T-helper 2 cell treated with Interferon-gamma antibody and Interleukin-4, amounts not matched to agents 5 μg/mL and 100 μg/mL, for 36 hours (primary cell): ENCODE measurements around the gene NR1I3.

Experiments
- DNase-seq: peaks from one replicate; pipeline ENCODE4 v3.0.0; 2021; ENCODE audit warnings: low spot score
- H3K27ac Mint-ChIP-seq: one replicate; pipeline ENCODE4 v1.8.0; 2021; ENCODE audit warnings: mild to moderate bottlenecking, mixed read lengths
- H3K27me3 Mint-ChIP-seq: one replicate; pipeline ENCODE4 v1.8.0; 2021; ENCODE audit warnings: low read depth, mixed read lengths
- H3K36me3 Mint-ChIP-seq: one replicate; pipeline ENCODE4 v1.8.0; 2021; ENCODE audit warnings: low read depth, mixed read lengths
- H3K4me1 Mint-ChIP-seq: one replicate; pipeline ENCODE4 v1.8.0; 2021; ENCODE audit warnings: low read depth, mixed read lengths
- H3K4me3 Mint-ChIP-seq: one replicate; pipeline ENCODE4 v1.8.0; 2022; ENCODE audit warnings: mild to moderate bottlenecking, moderate library complexity, mixed read lengths
- H3K9me3 Mint-ChIP-seq: one replicate; pipeline ENCODE4 v1.8.0; 2021; ENCODE audit warnings: mixed read lengths

NR1I3 gene

GRCh38 chr1:161219078-161219892, 18.7 kb downstream of the NR1I3 start:
- Mint-ChIP-seq H3K4me1 (peaks cover 29% of the 10 kb centered on the region), H3K4me3 (no peak overlapping the region), H3K9me3 (no peaks in the 10 kb centered on the region), H3K27ac (no peak overlapping the region), H3K36me3 (peaks cover 8% of the 10 kb centered on the region), H3K27me3 (no peaks in the 10 kb centered on the region)
- no peak for DNase-seq

DNA sequence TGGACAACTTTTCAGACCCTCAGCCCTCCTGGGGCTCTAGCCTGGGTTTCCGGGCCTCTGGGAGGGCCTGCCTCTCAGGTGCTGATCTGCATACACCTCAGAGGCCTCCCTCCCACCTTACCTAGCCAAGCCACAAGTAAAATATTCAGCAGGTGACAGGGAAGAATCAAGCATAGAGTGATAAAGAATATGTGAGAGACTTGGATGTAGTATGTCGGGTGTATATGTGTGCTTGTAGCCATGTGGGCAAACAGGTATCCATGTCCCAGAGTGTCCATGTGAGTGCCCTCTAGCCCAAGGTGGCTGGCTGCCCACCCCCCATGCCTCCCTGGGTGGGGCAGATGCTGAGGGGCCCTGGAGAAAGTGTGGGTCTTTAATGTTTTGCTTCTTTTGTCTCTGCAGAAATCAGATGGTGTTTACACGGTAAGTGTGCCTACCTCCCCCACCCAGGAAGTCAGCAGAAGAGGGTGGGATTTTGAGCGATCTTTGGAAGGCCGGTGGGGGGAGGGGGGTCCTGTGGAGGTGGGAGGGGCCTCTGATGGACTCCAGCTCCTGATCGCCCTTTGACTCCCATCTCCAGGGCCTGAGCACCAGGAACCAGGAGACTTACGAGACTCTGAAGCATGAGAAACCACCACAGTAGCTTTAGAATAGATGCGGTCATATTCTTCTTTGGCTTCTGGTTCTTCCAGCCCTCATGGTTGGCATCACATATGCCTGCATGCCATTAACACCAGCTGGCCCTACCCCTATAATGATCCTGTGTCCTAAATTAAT, 19.5 kb downstream of the NR1I3 start:
- Mint-ChIP-seq H3K27ac (peak overlapping the region; percentile 39), H3K27me3 (no peaks in the 10 kb centered on the region), H3K9me3 (no peaks in the 10 kb centered on the region), H3K36me3 (peaks cover 16% of the 10 kb centered on the region), H3K4me1 (peaks cover 29% of the 10 kb centered on the region), H3K4me3 (no peak overlapping the region)
- DNase-seq = no peak

GRCh38 chr1:161217831-161218230, 20.2 kb downstream of the NR1I3 start:
- Mint-ChIP-seq H3K27ac (no peak overlapping the region), H3K9me3 (no peaks in the 10 kb centered on the region), H3K4me3 (no peak overlapping the region), H3K36me3 (peaks cover 22% of the 10 kb centered on the region), H3K4me1 (peaks cover 29% of the 10 kb centered on the region), H3K27me3 (no peaks in the 10 kb centered on the region)
- DNase-seq = no peak

DNA sequence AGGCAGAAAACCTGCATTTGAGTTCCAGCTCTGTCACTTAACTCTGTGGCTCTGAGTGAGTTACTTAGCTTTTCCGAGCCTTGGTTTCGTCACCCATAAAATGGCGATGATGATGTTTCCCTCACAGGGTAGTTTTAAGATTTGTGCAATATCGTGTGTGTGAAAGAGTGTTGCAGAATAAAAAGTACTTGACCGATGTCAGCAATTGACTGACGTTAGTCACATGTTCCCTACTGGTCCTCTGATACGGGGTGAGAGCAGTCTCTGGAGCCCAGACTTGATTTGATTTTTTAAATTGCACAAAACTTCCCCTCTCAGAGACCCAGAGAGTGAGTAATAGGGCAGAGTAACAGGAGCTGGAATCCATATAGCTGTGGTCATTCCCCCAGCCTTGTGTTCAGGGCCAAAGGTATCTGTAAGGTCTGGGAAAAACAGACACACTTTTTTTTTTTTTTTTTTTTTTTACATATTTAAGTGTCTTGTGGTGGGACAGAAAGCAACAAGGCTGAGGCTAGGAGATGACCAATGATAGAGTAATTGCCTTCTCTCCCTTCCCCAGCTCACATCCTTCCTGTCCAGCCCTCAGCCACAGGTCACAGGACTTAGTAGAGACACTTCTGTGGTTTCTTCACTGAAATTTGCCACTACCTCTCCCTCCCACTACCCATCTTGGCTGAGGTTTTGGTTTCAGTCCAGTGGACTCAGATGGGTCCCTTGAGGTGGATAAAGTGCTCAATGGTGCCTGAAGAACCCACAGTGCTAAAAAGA, 20.9 kb downstream of the NR1I3 start:
- Mint-ChIP-seq H3K36me3 (peaks cover 26% of the 10 kb centered on the region), H3K27ac (no peak overlapping the region), H3K4me3 (no peak overlapping the region), H3K27me3 (no peaks in the 10 kb centered on the region), H3K9me3 (no peaks in the 10 kb centered on the region), H3K4me1 (peaks cover 29% of the 10 kb centered on the region)
- DNase-seq = no peak

GRCh38 chr1:161215076-161215475, 22.9 kb downstream of the NR1I3 start, which contains the start of gene FCER1G:
TSS of gene FCER1G (plus strand) at chr1:161215295. CDS start at chr1:161215322, 27 bp downstream.
- Mint-ChIP-seq H3K4me3 (peak within 1 kb of the TSS; percentile 51), H3K4me1 (peaks cover 30% of the 10 kb centered on the region)

DNA sequence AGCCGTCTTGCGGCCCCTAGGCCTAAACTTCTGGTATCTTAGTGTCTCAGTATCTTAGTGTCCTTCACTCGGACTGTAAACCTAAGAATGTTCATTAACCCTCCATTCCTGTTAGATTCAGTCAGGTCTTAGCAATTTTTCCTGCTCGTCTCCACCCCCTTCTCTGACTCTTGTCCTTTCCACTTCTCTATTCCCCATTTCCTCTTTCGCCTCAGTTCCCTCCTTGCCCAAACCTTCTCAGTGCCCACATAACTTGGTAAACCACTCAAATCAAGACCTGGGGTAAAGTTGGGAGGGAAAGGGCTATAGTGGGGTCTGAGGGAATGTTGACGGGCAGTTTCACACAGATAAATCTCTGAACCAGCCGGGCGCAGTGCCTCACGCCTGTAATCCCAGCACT, 23.6 kb downstream of the NR1I3 start:
- H3K27me3 Mint-ChIP-seq = no peaks in the 10 kb centered on the region

More at GRCh38 chr1:161215076-161215475, 22.9 kb downstream of the NR1I3 start, which contains the start of gene FCER1G:
- no peak for DNase-seq
- Mint-ChIP-seq H3K9me3 (no peaks in the 10 kb centered on the region), H3K36me3 (peaks cover 40% of the 10 kb centered on the region), H3K27me3 (no peaks in the 10 kb centered on the region), H3K27ac (peak within 1 kb of the TSS; percentile 21)

DNA sequence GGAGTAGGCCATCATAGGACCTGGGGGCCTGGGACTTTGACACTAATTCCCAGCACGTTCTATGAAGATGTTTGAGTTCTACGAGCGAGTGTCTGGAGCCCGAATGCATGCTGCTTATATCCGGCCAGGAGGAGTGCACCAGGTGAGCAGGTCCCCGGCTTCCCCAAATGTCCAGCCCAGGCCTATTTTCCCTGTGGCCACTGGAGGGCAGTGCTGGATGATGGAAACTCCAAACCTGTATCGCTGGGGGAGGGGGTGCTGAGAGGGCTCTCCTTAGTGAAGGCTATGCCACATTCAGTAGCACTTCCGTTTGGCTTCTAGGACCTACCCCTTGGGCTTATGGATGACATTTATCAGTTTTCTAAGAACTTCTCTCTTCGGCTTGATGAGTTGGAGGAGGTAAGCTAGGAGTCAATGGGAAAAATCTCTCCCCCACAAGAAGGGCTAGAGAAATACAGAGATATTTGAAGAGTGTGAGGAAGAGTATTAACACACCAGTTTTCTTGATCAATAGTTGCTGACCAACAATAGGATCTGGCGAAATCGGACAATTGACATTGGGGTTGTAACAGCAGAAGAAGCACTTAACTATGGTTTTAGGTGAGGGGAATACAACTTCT, 28.1 kb downstream of the NR1I3 start:
- peaks cover 69% of the 10 kb centered on the region for H3K36me3 Mint-ChIP-seq
- peak overlapping the region; percentile 15 for H3K27ac Mint-ChIP-seq

More for the DNA sequence above, 23.6 kb downstream of the NR1I3 start:
- H3K4me1 Mint-ChIP-seq = peaks cover 35% of the 10 kb centered on the region
- peaks cover 47% of the 10 kb centered on the region for H3K36me3 Mint-ChIP-seq
- DNase-seq = no peak
- no peak overlapping the region for H3K4me3 Mint-ChIP-seq
- H3K27ac Mint-ChIP-seq = no peak overlapping the region
- no peaks in the 10 kb centered on the region for H3K9me3 Mint-ChIP-seq

GRCh38 chr1:161207173-161207572, 30.8 kb downstream of the NR1I3 start:
- no peaks in the 10 kb centered on the region for H3K9me3 Mint-ChIP-seq
- peaks cover 64% of the 10 kb centered on the region for H3K36me3 Mint-ChIP-seq
- no peak overlapping the region for H3K27ac Mint-ChIP-seq
- H3K4me3 Mint-ChIP-seq = no peak overlapping the region
- DNase-seq = no peak
- H3K27me3 Mint-ChIP-seq = no peaks in the 10 kb centered on the region
- peaks cover 34% of the 10 kb centered on the region for H3K4me1 Mint-ChIP-seq

More for the DNA sequence above, 28.1 kb downstream of the NR1I3 start:
- H3K27me3 Mint-ChIP-seq = no peaks in the 10 kb centered on the region
- H3K4me1 Mint-ChIP-seq = peaks cover 22% of the 10 kb centered on the region
- peak; percentile 61 for DNase-seq
- no peaks in the 10 kb centered on the region for H3K9me3 Mint-ChIP-seq
- no peak overlapping the region for H3K4me3 Mint-ChIP-seq

GRCh38 chr1:161206411-161207140, 31.4 kb downstream of the NR1I3 start:
- no peak for DNase-seq
- Mint-ChIP-seq H3K9me3 (no peaks in the 10 kb centered on the region), H3K36me3 (peaks cover 58% of the 10 kb centered on the region), H3K4me1 (peaks cover 38% of the 10 kb centered on the region), H3K27ac (no peak overlapping the region), H3K27me3 (no peaks in the 10 kb centered on the region), H3K4me3 (no peak overlapping the region)

- peaks cover 47% of the 10 kb centered on the region for H3K4me1 Mint-ChIP-seq
- H3K9me3 Mint-ChIP-seq = no peaks in the 10 kb centered on the region
- H3K27me3 Mint-ChIP-seq = no peaks in the 10 kb centered on the region
- H3K36me3 Mint-ChIP-seq = peaks cover 33% of the 10 kb centered on the region
- H3K4me3 Mint-ChIP-seq = peak within 1 kb of the TSS; percentile 94
- H3K27ac Mint-ChIP-seq = peak within 1 kb of the TSS; percentile 96
- DNase-seq = peak; percentile 93
These were observed 35.9 kb downstream of the NR1I3 start, which contains the start of gene NDUFS2 for GRCh38 chr1:161201836-161202712. TSS of gene NDUFS2 (plus strand) at chr1:161202367. CDS start at chr1:161202386, 19 bp downstream.

DNA sequence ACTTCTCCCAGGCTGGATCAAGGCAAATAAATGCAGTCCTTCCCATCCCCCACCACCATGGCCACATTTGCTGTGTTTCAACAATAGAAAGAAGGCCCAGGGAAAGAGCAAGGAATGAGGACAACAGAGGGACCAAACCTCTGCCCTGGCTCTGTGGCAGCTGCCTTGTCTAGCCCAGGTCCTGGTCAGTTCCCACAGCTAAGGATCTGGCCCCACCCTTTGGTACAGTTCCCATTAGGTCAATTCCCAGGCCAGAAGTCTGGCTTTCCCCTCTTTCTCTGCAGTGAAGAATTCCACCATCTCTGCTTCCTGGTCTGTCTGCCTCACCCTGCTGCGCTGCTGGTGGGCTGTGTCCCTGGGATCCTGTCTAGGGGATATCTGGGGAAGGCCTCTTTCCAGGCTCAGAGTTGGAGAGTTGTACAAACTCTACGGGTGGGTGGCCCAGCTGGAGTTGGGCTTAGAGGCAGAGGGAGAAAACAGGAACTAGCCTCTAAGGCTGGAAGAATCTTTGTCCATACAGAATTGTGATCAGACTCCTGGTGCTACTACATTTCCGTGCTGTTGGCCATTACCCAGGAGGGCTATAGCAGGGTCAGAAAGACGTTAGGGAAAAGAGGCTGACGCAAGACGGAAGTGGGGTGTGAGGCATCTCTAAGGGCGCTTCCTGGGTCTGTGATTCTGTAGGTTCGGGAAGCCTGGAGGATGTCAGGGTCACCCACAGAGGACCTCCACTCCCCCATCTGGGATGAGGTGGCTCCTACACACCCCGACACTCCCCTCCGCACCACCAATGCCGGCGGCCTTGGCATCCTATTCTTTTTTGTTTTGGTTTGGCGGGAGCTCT, 36.8 kb downstream of the NR1I3 start:
- H3K9me3 Mint-ChIP-seq = no peaks in the 10 kb centered on the region
- peak overlapping the region; percentile 96 for H3K27ac Mint-ChIP-seq
- peak overlapping the region; percentile 94 for H3K4me3 Mint-ChIP-seq
- H3K27me3 Mint-ChIP-seq = no peaks in the 10 kb centered on the region
- peaks cover 43% of the 10 kb centered on the region for H3K4me1 Mint-ChIP-seq
- H3K36me3 Mint-ChIP-seq = peaks cover 25% of the 10 kb centered on the region
- DNase-seq = no peak
